GM23338 (cell line): ENCODE measurements around the gene GRM4. TPM values are rescaled to one million over a fixed set of nuclear protein-coding genes. Genes with fewer than 3 reads are reported as not detected.

ENCODE experiments used
- ATAC-seq: fragments of 200-7000 bp; cut with Tn5 transposase; 3 replicates; pipeline ENCODE4 v1.9.1; 2020
- DNase-seq: peaks from one replicate; pipeline ENCODE4 v3.0.0-alpha.2; 2015; ENCODE audit warnings: low spot score
- H2AFZ ChIP-seq: fragments of 200-600 bp; sonication (generic); 2 replicates; pipeline ENCODE4 v1.8.0; 2016; ENCODE audit warnings: antibody characterized with exemption, mild to moderate bottlenecking, moderate library complexity
- H3F3A ChIP-seq: fragments of 200-600 bp; sonication (generic); replicated peaks from 2 replicates; pipeline ENCODE4 v1.8.0; 2017; ENCODE audit warnings: antibody characterized with exemption, mixed run types, low read depth
- H3K27ac ChIP-seq: fragments of 200-600 bp; sonication (generic); 2 replicates; pipeline ENCODE4 v1.6.1; 2016; ENCODE audit warnings: low read depth
- H3K27me3 ChIP-seq: fragments of 200-600 bp; sonication (generic); 2 replicates; pipeline ENCODE4 v1.8.0; 2016; ENCODE audit warnings: mild to moderate bottlenecking, mixed run types, moderate library complexity; ENCODE audit not compliant: insufficient read depth
- H3K36me3 ChIP-seq: fragments of 200-600 bp; sonication (generic); 2 replicates; pipeline ENCODE4 v1.8.0; 2016; ENCODE audit warnings: mild to moderate bottlenecking; ENCODE audit not compliant: insufficient read depth
- H3K4me1 ChIP-seq: fragments of 200-600 bp; sonication (generic); 2 replicates; pipeline ENCODE4 v1.8.0; 2016; ENCODE audit warnings: mild to moderate bottlenecking, moderate library complexity; ENCODE audit not compliant: insufficient read depth
- H3K4me2 ChIP-seq: fragments of 200-600 bp; sonication (generic); 2 replicates; pipeline ENCODE4 v1.7.1; 2017; ENCODE audit warnings: mixed run types
- H3K4me3 ChIP-seq: fragments of 200-600 bp; sonication (generic); 2 replicates; pipeline ENCODE4 v1.6.1; 2016; ENCODE audit warnings: mixed run types
- H3K79me2 ChIP-seq: fragments of 200-600 bp; sonication (generic); replicated peaks from 2 replicates; pipeline ENCODE4 v1.8.0; 2017; ENCODE audit warnings: mild to moderate bottlenecking; ENCODE audit not compliant: insufficient read depth
- H3K9me2 ChIP-seq: fragments of 200-600 bp; sonication (generic); 2 replicates; pipeline ENCODE4 v1.8.0; 2017; ENCODE audit not compliant: insufficient read depth
- H4K20me1 ChIP-seq: fragments of 200-600 bp; sonication (generic); replicated peaks from 2 replicates; pipeline ENCODE4 v1.8.0; 2017; ENCODE audit warnings: mild to moderate bottlenecking; ENCODE audit not compliant: insufficient read depth
- H3K27ac Mint-ChIP-seq: 2 replicates; pipeline ENCODE4 v1.8.0; 2020; ENCODE audit warnings: inconsistent platforms, mild to moderate bottlenecking, moderate library complexity, mixed read lengths
- H3K27me3 Mint-ChIP-seq: 3 replicates; pipeline ENCODE4 v1.8.0; 2022; ENCODE audit warnings: low read depth, mild to moderate bottlenecking, moderate library complexity, mixed read lengths, inconsistent platforms; ENCODE audit not compliant: insufficient read depth, poor library complexity
- H3K36me3 Mint-ChIP-seq: 3 replicates; pipeline ENCODE4 v1.8.0; 2021; ENCODE audit warnings: low read depth, mild to moderate bottlenecking, inconsistent platforms, moderate library complexity, mixed read lengths
- H3K4me1 Mint-ChIP-seq: 3 replicates; pipeline ENCODE4 v1.8.0; 2020; ENCODE audit warnings: mild to moderate bottlenecking, inconsistent platforms, mixed read lengths
- H3K4me3 Mint-ChIP-seq: 3 replicates; pipeline ENCODE4 v1.8.0; 2021; ENCODE audit warnings: moderate library complexity, mild to moderate bottlenecking, inconsistent platforms, mixed read lengths
- H3K9me3 Mint-ChIP-seq: 3 replicates; pipeline ENCODE4 v1.8.0; 2020; ENCODE audit warnings: moderate library complexity, mild to moderate bottlenecking, inconsistent platforms, mixed read lengths
- EZH2phosphoT487 ChIP-seq: fragments of 200-600 bp; sonication (generic); IDR thresholded peaks from one replicate; pipeline ENCODE4 v1.8.1; 2018; ENCODE audit warnings: antibody characterized with exemption; ENCODE audit not compliant: unreplicated experiment
- JUNB ChIP-seq: IDR thresholded peaks from one replicate; pipeline ENCODE4 v1.6.1; 2016; ENCODE audit warnings: antibody characterized with exemption; ENCODE audit not compliant: unreplicated experiment
- NANOG ChIP-seq: IDR thresholded peaks from 2 replicates; pipeline ENCODE4 v1.6.1; 2016; ENCODE audit warnings: antibody characterized with exemption, borderline replicate concordance
- POLR2AphosphoS5 ChIP-seq: IDR thresholded peaks from 2 replicates; pipeline ENCODE4 v1.6.1; 2016; ENCODE audit warnings: antibody characterized with exemption, low read depth
- STAT1 ChIP-seq: IDR thresholded peaks from one replicate; pipeline ENCODE4 v1.6.1; 2016; ENCODE audit warnings: antibody characterized with exemption; ENCODE audit not compliant: unreplicated experiment
- ZNF331 ChIP-seq: fragments of 250-450 bp; sonication (Bioruptor Pico); IDR thresholded peaks from 2 replicates; pipeline ENCODE4 v1.5.0; 2020; ENCODE audit warnings: low read depth, mild to moderate bottlenecking, moderate library complexity
- polyA plus RNA-seq: library from polyadenylated mRNA; unstranded; fragments of >200 nt; fragmentation: Nextera tagmentation; extraction: Ambion mirVana; gene quantifications from 2 replicates; pipeline ENCODE4 v1.2.1, GENCODE V29; 2016
- total RNA-seq: library from RNA; depleted of rRNA; stranded (reverse); fragments of >200 nt; shearing (Covaris generic); gene quantifications from 2 replicates; pipeline ENCODE4 v1.2.3, GENCODE V29; 2014
- TF ChIP-seq, protein P1 (sequence below): fragments of 250-450 bp; sonication (Bioruptor Pico); IDR thresholded peaks from 2 replicates; pipeline ENCODE4 v1.5.0; 2020; ENCODE audit warnings: mild to moderate bottlenecking, moderate library complexity
- TF ChIP-seq, protein P2 (sequence below), 2 experiments: fragments of 200-600 bp in 1 of 2; sonication (generic) in 1 of 2; conservative IDR thresholded peaks; 2 replicates each; pipeline versions ENCODE4 v1.5.1 to v1.6.1; 2016 to 2017; ENCODE audit warnings: antibody characterized with exemption in 2 of 2, low read depth in 2 of 2, mild to moderate bottlenecking in 2 of 2, moderate library complexity in 1 of 2
- TF ChIP-seq, protein P3 (sequence below): IDR thresholded peaks from 2 replicates; pipeline ENCODE4 v1.6.1; 2016; ENCODE audit warnings: antibody characterized with exemption
- TF ChIP-seq, protein P4 (sequence below): IDR thresholded peaks from one replicate; pipeline ENCODE4 v1.6.1; 2018; ENCODE audit warnings: antibody characterized with exemption; ENCODE audit not compliant: unreplicated experiment

The GRM4 gene
- total and polyA plus RNA-seq, 2 experiments from 2014 or later = 7.0 to 30.6 TPM

DNA sequence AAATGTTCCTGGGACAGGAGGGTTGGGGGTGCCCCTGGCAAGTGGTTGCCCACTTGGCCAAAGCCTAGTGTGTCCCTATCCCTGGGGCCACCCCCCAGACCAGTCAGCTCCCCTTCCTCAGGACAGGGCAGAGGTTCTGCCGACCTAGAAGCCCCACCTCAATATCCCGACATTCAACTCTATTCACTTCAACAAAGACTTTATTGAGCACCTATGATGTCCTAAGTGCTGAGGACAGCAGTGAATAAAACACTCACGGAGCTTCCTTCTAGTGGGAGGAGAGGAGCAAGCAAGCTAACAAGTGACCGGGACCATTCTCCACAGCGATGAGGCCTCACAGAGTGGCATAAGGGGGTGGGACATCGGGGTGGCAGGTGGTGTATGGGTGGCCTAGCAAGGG is 52.7 kb downstream of the GRM4 start (continued):
- TF ChIP-seq, protein P1, sequence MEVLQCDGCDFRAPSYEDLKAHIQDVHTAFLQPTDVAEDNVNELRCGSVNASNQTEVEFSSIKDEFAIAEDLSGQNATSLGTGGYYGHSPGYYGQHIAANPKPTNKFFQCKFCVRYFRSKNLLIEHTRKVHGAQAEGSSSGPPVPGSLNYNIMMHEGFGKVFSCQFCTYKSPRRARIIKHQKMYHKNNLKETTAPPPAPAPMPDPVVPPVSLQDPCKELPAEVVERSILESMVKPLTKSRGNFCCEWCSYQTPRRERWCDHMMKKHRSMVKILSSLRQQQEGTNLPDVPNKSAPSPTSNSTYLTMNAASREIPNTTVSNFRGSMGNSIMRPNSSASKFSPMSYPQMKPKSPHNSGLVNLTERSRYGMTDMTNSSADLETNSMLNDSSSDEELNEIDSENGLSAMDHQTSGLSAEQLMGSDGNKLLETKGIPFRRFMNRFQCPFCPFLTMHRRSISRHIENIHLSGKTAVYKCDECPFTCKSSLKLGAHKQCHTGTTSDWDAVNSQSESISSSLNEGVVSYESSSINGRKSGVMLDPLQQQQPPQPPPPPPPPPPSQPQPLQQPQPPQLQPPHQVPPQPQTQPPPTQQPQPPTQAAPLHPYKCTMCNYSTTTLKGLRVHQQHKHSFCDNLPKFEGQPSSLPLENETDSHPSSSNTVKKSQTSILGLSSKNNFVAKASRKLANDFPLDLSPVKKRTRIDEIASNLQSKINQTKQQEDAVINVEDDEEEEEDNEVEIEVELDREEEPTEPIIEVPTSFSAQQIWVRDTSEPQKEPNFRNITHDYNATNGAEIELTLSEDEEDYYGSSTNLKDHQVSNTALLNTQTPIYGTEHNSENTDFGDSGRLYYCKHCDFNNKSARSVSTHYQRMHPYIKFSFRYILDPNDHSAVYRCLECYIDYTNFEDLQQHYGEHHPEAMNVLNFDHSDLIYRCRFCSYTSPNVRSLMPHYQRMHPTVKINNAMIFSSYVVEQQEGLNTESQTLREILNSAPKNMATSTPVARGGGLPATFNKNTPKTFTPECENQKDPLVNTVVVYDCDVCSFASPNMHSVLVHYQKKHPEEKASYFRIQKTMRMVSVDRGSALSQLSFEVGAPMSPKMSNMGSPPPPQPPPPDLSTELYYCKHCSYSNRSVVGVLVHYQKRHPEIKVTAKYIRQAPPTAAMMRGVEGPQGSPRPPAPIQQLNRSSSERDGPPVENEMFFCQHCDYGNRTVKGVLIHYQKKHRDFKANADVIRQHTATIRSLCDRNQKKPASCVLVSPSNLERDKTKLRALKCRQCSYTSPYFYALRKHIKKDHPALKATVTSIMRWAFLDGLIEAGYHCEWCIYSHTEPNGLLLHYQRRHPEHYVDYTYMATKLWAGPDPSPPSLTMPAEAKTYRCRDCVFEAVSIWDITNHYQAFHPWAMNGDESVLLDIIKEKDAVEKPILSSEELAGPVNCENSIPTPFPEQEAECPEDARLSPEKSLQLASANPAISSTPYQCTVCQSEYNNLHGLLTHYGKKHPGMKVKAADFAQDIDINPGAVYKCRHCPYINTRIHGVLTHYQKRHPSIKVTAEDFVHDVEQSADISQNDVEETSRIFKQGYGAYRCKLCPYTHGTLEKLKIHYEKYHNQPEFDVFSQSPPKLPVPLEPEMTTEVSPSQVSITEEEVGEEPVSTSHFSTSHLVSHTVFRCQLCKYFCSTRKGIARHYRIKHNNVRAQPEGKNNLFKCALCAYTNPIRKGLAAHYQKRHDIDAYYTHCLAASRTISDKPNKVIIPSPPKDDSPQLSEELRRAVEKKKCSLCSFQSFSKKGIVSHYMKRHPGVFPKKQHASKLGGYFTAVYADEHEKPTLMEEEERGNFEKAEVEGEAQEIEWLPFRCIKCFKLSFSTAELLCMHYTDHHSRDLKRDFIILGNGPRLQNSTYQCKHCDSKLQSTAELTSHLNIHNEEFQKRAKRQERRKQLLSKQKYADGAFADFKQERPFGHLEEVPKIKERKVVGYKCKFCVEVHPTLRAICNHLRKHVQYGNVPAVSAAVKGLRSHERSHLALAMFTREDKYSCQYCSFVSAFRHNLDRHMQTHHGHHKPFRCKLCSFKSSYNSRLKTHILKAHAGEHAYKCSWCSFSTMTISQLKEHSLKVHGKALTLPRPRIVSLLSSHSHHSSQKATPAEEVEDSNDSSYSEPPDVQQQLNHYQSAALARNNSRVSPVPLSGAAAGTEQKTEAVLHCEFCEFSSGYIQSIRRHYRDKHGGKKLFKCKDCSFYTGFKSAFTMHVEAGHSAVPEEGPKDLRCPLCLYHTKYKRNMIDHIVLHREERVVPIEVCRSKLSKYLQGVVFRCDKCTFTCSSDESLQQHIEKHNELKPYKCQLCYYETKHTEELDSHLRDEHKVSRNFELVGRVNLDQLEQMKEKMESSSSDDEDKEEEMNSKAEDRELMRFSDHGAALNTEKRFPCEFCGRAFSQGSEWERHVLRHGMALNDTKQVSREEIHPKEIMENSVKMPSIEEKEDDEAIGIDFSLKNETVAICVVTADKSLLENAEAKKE (CRISPR knock-in tag) = no peak
- TF ChIP-seq, protein P2, sequence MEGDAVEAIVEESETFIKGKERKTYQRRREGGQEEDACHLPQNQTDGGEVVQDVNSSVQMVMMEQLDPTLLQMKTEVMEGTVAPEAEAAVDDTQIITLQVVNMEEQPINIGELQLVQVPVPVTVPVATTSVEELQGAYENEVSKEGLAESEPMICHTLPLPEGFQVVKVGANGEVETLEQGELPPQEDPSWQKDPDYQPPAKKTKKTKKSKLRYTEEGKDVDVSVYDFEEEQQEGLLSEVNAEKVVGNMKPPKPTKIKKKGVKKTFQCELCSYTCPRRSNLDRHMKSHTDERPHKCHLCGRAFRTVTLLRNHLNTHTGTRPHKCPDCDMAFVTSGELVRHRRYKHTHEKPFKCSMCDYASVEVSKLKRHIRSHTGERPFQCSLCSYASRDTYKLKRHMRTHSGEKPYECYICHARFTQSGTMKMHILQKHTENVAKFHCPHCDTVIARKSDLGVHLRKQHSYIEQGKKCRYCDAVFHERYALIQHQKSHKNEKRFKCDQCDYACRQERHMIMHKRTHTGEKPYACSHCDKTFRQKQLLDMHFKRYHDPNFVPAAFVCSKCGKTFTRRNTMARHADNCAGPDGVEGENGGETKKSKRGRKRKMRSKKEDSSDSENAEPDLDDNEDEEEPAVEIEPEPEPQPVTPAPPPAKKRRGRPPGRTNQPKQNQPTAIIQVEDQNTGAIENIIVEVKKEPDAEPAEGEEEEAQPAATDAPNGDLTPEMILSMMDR (conservative IDR thresholded peaks at IDR 0.05; ENCODE audit: low read depth in 2 of 2) = no peak
- TF ChIP-seq JUNB = no peak
- no peak for TF ChIP-seq STAT1
- no peak for TF ChIP-seq ZNF331 (CRISPR knock-in tag)
- TF ChIP-seq POLR2AphosphoS5 = no peak
- no peak for TF ChIP-seq EZH2phosphoT487

DNA sequence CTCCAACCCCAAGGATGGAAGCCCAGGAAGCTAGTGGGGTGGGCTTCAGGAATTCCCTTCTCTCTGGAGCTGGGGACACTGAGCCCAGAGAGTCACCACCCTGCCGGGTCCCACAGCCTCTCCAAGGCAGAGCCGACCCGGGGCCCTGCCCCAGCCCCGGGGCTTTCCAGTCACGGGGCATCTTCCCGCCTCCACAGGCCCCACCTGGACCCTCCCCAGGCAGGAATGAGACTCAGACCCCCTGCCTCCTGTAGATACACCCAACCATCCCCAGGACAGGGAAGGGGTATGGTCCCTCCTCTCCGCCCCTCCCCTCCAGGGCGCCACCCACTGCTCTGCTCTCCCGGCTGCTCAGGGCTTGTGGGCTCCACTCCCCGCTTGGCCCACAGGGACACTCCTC is 53.3 kb downstream of the GRM4 start:
- Mint-ChIP-seq H3K4me3 (no peak overlapping the region), H3K27ac (no peak overlapping the region)

More for the DNA sequence above, 53.3 kb downstream of the GRM4 start:
- no peaks in the 10 kb centered on the region for H3F3A ChIP-seq
- H3K4me3 ChIP-seq = no peak overlapping the region
- no peaks in the 10 kb centered on the region for H3K9me3 Mint-ChIP-seq
- ATAC-seq = peak; percentile 19; the same call in 2 of the 3 replicates
- peaks cover 10% of the 10 kb centered on the region for H3K27me3 Mint-ChIP-seq
- H3K36me3 ChIP-seq = no peaks in the 10 kb centered on the region
- no peak overlapping the region for H3K4me2 ChIP-seq
- H3K4me1 ChIP-seq = no peaks in the 10 kb centered on the region
- no peaks in the 10 kb centered on the region; the same call in 2 of the 3 replicates for H3K36me3 Mint-ChIP-seq
- H3K9me2 ChIP-seq = no peaks in the 10 kb centered on the region
- no peaks in the 10 kb centered on the region for H3K79me2 ChIP-seq
- H2AFZ ChIP-seq = no peak overlapping the region
- no peaks in the 10 kb centered on the region for H3K27me3 ChIP-seq
- DNase-seq = no peak
- no peak overlapping the region for H3K27ac ChIP-seq
- H3K4me1 Mint-ChIP-seq = peaks cover 28% of the 10 kb centered on the region
- H4K20me1 ChIP-seq = peaks cover 5% of the 10 kb centered on the region; the same call in 1 of the 2 replicates
- TF ChIP-seq STAT1 (no peak), NANOG (no peak)
- TF ChIP-seq, protein P3, sequence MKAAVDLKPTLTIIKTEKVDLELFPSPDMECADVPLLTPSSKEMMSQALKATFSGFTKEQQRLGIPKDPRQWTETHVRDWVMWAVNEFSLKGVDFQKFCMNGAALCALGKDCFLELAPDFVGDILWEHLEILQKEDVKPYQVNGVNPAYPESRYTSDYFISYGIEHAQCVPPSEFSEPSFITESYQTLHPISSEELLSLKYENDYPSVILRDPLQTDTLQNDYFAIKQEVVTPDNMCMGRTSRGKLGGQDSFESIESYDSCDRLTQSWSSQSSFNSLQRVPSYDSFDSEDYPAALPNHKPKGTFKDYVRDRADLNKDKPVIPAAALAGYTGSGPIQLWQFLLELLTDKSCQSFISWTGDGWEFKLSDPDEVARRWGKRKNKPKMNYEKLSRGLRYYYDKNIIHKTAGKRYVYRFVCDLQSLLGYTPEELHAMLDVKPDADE = no peak
- TF ChIP-seq, protein P4, sequence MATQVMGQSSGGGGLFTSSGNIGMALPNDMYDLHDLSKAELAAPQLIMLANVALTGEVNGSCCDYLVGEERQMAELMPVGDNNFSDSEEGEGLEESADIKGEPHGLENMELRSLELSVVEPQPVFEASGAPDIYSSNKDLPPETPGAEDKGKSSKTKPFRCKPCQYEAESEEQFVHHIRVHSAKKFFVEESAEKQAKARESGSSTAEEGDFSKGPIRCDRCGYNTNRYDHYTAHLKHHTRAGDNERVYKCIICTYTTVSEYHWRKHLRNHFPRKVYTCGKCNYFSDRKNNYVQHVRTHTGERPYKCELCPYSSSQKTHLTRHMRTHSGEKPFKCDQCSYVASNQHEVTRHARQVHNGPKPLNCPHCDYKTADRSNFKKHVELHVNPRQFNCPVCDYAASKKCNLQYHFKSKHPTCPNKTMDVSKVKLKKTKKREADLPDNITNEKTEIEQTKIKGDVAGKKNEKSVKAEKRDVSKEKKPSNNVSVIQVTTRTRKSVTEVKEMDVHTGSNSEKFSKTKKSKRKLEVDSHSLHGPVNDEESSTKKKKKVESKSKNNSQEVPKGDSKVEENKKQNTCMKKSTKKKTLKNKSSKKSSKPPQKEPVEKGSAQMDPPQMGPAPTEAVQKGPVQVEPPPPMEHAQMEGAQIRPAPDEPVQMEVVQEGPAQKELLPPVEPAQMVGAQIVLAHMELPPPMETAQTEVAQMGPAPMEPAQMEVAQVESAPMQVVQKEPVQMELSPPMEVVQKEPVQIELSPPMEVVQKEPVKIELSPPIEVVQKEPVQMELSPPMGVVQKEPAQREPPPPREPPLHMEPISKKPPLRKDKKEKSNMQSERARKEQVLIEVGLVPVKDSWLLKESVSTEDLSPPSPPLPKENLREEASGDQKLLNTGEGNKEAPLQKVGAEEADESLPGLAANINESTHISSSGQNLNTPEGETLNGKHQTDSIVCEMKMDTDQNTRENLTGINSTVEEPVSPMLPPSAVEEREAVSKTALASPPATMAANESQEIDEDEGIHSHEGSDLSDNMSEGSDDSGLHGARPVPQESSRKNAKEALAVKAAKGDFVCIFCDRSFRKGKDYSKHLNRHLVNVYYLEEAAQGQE = no peak
